ENCODE measurements around the gene PLEKHO2. TPM values are rescaled to one million over a fixed set of nuclear protein-coding genes. Genes with fewer than 3 reads are reported as not detected.

The PLEKHO2 gene
- total and polyA plus RNA-seq, 10 of the 15 experiments (the other 5 are each of a cell fraction or from before 2014, with no cell fraction given): 1.4 to 25.6 (median 20.5) TPM

- RAD21 ChIA-PET (ENCODE audit: unreplicated experiment): interaction anchor here (0.7 to 5.4 kb wide), 11 partner anchors 11 to 177 kb away, joined by 3 to 53 read pairs (median 3); partner anchors contain the start of gene PLEKHO2
- BruUV-seq (replicated peaks): no TSS peak
- H3K4me3 ChIP-seq: peak overlapping the region; percentile 46; the same call in 1 of the 2 replicates
- H3K27ac ChIP-seq (ENCODE audit: control insufficient read depth, insufficient read depth): 0 out of 2 replicates have a peak overlapping the region, but pooled peaks have one; percentile 20
- FAIRE-seq (peak; percentile 75), ATAC-seq (peak; percentile 98), DNase-seq (ENCODE audit: low read depth, low spot score) (no peak)
- SMC1A ChIA-PET (ENCODE audit: uncharacterized antibody, unreplicated experiment): interaction anchor here (0.6 to 8.1 kb wide), 13 partner anchors 11 to 173 kb away, joined by 3 to 42 read pairs (median 4); no protein-coding TSS in a partner anchor
- peak overlapping the region; percentile 73 for H3K4me2 ChIP-seq (ENCODE audit: control insufficient read depth, insufficient read depth)
- peak overlapping the region; percentile 54 for H3K9ac ChIP-seq (ENCODE audit: control insufficient read depth, insufficient read depth, low read length)
- no peaks in the 10 kb centered on the region for H3K27me3 ChIP-seq (replicated peaks in 1 of 2; ENCODE audit: control insufficient read depth in 2 of 2, insufficient read depth in 2 of 2, low read length in 1 of 2)
- 16% methylated on average over 29 of the region's 30 CpGs for WGBS (ENCODE audit: insufficient coverage, insufficient replicate concordance, low lambda C conversion rate, missing lambda C conversion rate)
- POLR2A ChIA-PET: interaction anchor here (0.6 to 3.2 kb wide), 3 partner anchors 23 to 113 kb away, joined by 3 to 11 read pairs (median 3); no protein-coding TSS in a partner anchor
- peak overlapping the region; percentile 92 for H2AFZ ChIP-seq (ENCODE audit: control insufficient read depth, low read depth, low read length)
- in situ Hi-C loops (cut with MboI): loop anchor here (5.0 kb wide), 1 partner anchor 173 kb away; no protein-coding TSS in a partner anchor
- no peaks in the 10 kb centered on the region for H3K79me2 ChIP-seq (ENCODE audit: control insufficient read depth, insufficient read depth, low read length)
- no peaks in the 10 kb centered on the region for H3K36me3 ChIP-seq (ENCODE audit: control insufficient read depth in 2 of 2, insufficient read depth in 2 of 2, low read length in 1 of 2)
- CTCF ChIA-PET: interaction anchor here (0.6 to 8.0 kb wide), 15 partner anchors 11 to 565 kb away, joined by 3 to 91 read pairs (median 6); partner anchors contain the start of gene PIF1
- no peaks in the 10 kb centered on the region for H4K20me1 ChIP-seq (ENCODE audit: control insufficient read depth, insufficient read depth)
- intact Hi-C loops (cut with micrococcal nuclease; ENCODE audit: unreplicated experiment): loop anchor here (1.0 kb wide), 1 partner anchor 174 kb away; no protein-coding TSS in a partner anchor
- H3K9me3 ChIP-seq (replicated peaks; ENCODE audit: control insufficient read depth, insufficient read depth, low read length): peaks cover 7% of the 10 kb centered on the region; the same call in 2 of the 3 replicates
- H3K4me1 ChIP-seq (ENCODE audit: control insufficient read depth, insufficient read depth, low read length): peaks cover 13% of the 10 kb centered on the region
- TF ChIP-seq HDGF (IDR thresholded peaks at IDR 0.05) (0 out of 2 replicates have a peak, but pooled peaks have one; percentile 38), PML (IDR thresholded peaks at IDR 0.05; ENCODE audit: low read length) (no peak), CREB1 (IDR thresholded peaks at IDR 0.05; ENCODE audit: low read depth) (0 out of 2 replicates have a peak, but pooled peaks have one; percentile 17), CBX3 (IDR thresholded peaks at IDR 0.05; ENCODE audit: borderline replicate concordance, low read depth) (no peak), KLF5 (IDR thresholded peaks at IDR 0.05; ENCODE audit: partially characterized antibody) (no peak), NBN (IDR thresholded peaks at IDR 0.05) (peak; percentile 73; the same call in 1 of the 2 replicates), RFX5 (IDR thresholded peaks at IDR 0.05; ENCODE audit: low read depth, low read length) (no peak), ATF7 (IDR thresholded peaks at IDR 0.05; ENCODE audit: low read depth) (no peak), JUND (IDR thresholded peaks at IDR 0.05; ENCODE audit: low read depth, low read length) (no peak), YBX1 (IDR thresholded peaks at IDR 0.05) (no peak), TCF3 (IDR thresholded peaks at IDR 0.05; ENCODE audit: borderline replicate concordance, insufficient read depth, low read depth, low read length) (0 out of 2 replicates have a peak, but pooled peaks have one; percentile 35), SUPT20H (IDR thresholded peaks at IDR 0.05; ENCODE audit: borderline replicate concordance, control insufficient read depth, low read depth, low read length) (no peak), SIX5 (IDR thresholded peaks at IDR 0.05; ENCODE audit: low read depth, low read length, severe bottlenecking) (no peak), ZSCAN29 (IDR thresholded peaks at IDR 0.05) (no peak), CHD1 (IDR thresholded peaks at IDR 0.05; ENCODE audit: low read depth, low read length) (no peak), STAT3 (IDR thresholded peaks at IDR 0.05; ENCODE audit: low read depth, low read length) (no peak), SP1 (IDR thresholded peaks at IDR 0.05; ENCODE audit: low read depth, low read length) (no peak), FOXM1 (IDR thresholded peaks at IDR 0.05; ENCODE audit: low read depth, low read length) (no peak), EED (IDR thresholded peaks at IDR 0.05; ENCODE audit: low read depth) (no peak), ZNF207 (IDR thresholded peaks at IDR 0.05; ENCODE audit: borderline replicate concordance) (no peak), RELA (IDR thresholded peaks at IDR 0.05; ENCODE audit: borderline replicate concordance, partially characterized antibody) (no peak), HCFC1 (IDR thresholded peaks at IDR 0.05; ENCODE audit: low read length) (no peak)
- TF ChIP-seq, protein P1, sequence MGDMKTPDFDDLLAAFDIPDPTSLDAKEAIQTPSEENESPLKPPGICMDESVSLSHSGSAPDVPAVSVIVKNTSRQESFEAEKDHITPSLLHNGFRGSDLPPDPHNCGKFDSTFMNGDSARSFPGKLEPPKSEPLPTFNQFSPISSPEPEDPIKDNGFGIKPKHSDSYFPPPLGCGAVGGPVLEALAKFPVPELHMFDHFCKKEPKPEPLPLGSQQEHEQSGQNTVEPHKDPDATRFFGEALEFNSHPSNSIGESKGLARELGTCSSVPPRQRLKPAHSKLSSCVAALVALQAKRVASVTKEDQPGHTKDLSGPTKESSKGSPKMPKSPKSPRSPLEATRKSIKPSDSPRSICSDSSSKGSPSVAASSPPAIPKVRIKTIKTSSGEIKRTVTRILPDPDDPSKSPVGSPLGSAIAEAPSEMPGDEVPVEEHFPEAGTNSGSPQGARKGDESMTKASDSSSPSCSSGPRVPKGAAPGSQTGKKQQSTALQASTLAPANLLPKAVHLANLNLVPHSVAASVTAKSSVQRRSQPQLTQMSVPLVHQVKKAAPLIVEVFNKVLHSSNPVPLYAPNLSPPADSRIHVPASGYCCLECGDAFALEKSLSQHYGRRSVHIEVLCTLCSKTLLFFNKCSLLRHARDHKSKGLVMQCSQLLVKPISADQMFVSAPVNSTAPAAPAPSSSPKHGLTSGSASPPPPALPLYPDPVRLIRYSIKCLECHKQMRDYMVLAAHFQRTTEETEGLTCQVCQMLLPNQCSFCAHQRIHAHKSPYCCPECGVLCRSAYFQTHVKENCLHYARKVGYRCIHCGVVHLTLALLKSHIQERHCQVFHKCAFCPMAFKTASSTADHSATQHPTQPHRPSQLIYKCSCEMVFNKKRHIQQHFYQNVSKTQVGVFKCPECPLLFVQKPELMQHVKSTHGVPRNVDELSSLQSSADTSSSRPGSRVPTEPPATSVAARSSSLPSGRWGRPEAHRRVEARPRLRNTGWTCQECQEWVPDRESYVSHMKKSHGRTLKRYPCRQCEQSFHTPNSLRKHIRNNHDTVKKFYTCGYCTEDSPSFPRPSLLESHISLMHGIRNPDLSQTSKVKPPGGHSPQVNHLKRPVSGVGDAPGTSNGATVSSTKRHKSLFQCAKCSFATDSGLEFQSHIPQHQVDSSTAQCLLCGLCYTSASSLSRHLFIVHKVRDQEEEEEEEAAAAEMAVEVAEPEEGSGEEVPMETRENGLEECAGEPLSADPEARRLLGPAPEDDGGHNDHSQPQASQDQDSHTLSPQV (IDR thresholded peaks at IDR 0.05): no peak
These were observed 63.6 kb downstream of the PLEKHO2 start for GRCh38 chr15:64905119-64905831.
